GM20431 (cell line): ENCODE results near the gene LRBA.

Experiments
- in situ Hi-C: fragments of 300-500 bp; cut with MseI, MboI; formaldehyde crosslinking; loops from one replicate; pipeline ENCODE4 v1.15.0; 2020; ENCODE audit warnings: low sequenced_read_pairs; ENCODE audit not compliant: unreplicated experiment

Gene LRBA

GRCh38 chr4:150367326-150367725 lies 647.8 kb downstream of the LRBA start:
- in situ Hi-C loops, result no loop called here

GRCh38 chr4:150366487-150366999 lies 648.5 kb downstream of the LRBA start:
- in situ Hi-C loops, result no loop called here

- in situ Hi-C loops, result no loop called here
Observed at GRCh38 chr4:150363721-150364688, 651.1 kb downstream of the LRBA start.

DNA sequence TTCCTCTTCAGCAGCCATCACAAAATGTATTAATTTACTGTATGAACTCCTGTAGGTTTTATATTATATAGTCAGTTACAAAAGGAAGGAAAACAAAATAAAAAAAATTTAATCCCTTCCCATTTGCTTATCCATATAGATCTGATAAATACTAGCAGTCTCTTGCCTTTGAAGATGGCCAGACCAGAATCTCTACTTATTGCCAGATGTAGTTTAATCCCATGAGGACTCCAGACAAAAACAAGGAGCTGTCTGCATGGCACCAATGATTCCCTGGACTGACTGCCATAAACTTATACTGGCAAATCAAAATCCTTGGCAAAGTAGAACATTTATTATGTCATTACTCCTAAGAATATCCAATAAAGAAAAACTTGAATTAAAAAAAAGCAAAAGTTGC lies 656.4 kb downstream of the LRBA start:
- in situ Hi-C loops, result no loop called here

- in situ Hi-C loops, result no loop called here
Observed at GRCh38 chr4:150357829-150358228, 657.3 kb downstream of the LRBA start.

- in situ Hi-C loops, result no loop called here
Observed at GRCh38 chr4:150355858-150356455, 659.1 kb downstream of the LRBA start.

- in situ Hi-C loops, result no loop called here
Observed at GRCh38 chr4:150355418-150355817, 659.7 kb downstream of the LRBA start.

GRCh38 chr4:150354214-150354796 lies 660.8 kb downstream of the LRBA start:
- in situ Hi-C loops, result no loop called here

- in situ Hi-C loops, result no loop called here
Observed at GRCh38 chr4:150348079-150348478, 667.0 kb downstream of the LRBA start.

DNA sequence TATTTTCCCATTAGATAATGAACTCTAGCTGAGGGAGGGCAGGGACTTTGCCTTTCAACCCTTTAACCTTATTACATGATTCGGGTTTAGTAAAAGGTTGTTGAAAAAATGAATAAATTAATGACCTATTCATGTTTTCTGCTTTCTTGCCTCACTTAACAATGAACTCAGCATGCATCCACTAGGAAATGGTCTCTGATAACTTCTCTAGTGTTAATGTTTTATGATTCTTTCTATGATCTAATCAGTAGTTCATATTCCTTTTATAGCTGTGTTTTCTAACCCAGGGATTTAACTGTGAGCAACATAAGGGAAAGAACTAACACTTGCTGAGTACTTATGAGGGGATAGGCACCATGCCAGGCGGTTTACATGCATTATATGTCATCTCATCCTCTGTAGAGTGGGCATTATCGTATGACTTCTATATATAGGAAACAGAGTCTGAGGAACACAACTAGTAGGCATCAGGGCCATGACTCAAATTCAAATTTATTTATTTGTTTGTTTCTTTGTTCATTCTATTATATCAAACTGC lies 669.8 kb downstream of the LRBA start:
- in situ Hi-C loops, result no loop called here

GRCh38 chr4:150343796-150344195 lies 671.3 kb downstream of the LRBA start:
- in situ Hi-C loops, result no loop called here

DNA sequence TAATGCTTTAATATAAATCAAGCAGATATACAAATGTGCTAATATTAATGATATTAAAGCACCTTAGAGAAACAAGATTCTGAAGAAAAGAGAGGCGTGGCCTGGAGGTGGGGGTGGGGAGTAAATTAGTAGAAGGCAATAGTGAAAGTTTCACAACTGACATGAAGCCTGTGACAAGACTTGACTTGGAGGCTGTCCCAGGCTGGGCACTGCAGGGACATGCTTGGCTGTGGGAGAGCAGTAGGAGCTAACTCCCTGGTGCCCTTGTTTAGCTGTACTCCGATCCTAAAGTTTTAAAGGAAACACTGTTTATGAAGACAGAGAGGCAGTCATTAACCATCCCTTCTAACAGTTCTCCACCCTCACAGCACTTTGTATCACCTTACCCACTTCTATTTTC lies 672.1 kb downstream of the LRBA start:
- in situ Hi-C loops, result no loop called here

GRCh38 chr4:150337734-150338133 lies 677.4 kb downstream of the LRBA start:
- in situ Hi-C loops, result no loop called here

GRCh38 chr4:150336676-150337412 lies 678.2 kb downstream of the LRBA start:
- in situ Hi-C loops, result no loop called here

GRCh38 chr4:150332961-150333360 lies 682.1 kb downstream of the LRBA start:
- in situ Hi-C loops, result no loop called here

DNA sequence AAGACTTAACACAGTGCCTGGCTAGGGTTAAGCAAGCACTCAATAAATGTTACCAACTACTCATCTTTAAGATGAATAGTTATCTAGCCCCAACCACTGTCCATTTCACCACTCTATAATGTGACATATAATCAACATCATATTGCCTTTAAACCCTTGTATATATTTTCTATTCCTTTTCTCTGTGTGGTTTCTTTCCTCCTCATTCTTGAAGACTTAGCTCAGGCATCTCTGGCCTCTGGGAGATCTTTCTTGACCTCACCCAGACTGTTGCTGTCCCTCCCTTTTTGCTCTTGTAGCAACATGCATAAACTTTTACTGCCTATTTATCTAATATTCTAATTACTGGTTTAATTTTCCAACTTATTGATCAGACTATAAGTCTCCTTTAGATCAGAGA lies 683.0 kb downstream of the LRBA start:
- in situ Hi-C loops, result no loop called here

DNA sequence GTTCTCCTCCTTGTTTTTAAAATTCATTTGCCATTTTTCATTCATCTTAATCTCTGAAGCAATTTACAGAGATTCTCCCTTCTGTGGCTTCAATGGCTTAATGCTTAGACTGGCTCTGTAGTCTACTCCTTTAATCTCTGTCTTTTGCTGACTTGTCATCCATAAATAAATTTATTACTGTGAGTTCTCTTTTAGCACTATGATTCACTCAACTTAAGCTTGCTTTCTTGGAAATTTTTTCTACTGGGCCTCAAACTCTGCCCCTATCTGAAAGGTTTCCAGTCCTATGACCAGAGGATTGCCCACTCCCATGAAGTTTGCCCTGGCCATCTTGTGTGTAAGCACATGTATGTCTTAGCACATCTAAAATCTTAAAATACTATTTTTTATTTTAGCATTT lies 685.7 kb downstream of the LRBA start:
- in situ Hi-C loops, result no loop called here

DNA sequence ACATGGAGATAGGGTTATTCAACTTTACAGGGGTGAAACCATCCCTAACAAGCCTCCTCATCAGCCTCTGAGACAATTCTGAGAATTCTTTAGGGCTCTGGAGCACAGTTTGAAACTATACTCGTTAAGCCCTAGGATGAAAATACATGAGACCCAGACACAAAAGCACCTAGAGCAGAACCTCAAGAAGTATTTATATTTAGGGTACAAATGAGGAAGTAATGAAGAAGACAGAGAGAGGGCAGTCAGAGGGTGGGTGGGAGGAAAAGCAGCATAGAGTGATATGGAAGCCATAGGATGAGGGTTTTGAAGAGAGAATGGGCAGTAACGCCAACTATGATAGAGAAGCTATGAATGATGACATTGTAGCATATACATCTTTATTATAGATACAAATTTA lies 686.6 kb downstream of the LRBA start:
- in situ Hi-C loops, result no loop called here

GRCh38 chr4:150327262-150327780 lies 687.8 kb downstream of the LRBA start:
- in situ Hi-C loops, result no loop called here

DNA sequence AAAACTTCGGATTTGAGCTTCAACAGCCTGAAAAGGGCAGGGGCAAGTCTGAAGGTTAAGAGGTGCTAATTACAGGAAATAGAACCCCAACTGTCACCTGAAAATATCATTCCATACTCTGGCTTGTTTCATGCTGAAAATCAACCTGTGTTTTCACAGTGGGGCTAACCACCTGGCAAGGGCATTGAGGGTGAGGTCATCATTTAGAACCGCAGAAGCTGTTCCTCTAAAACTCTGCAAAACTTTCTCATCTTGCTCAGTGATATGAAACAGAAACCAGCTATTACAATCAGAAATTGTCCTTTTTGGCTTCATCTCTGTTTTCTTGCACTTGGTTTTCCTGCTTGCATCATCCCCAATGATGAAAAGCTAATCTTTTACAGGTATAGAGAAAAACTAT lies 689.2 kb downstream of the LRBA start:
- in situ Hi-C loops, result no loop called here
